NCI-H146 treated with DMSO at 0.1 percent for 48 hours (cell line): ENCODE results near the gene C7orf57.
"Not testable (repeated sequence)": the region's sequence is repeated elsewhere in the genome, so short reads cannot be mapped to it uniquely, and the experiment has no call there.

Source experiments
- DNase-seq: peaks from one replicate; lab custom pipeline; 2025; ENCODE audit not compliant: unreplicated experiment; lab: John Stamatoyannopoulos, UW

Gene C7orf57

GRCh38 chr7:48033922-48034321 lies 1.4 kb upstream of the C7orf57 start:
- no peak for DNase-seq

- DNase-seq = no peak
Observed at GRCh38 chr7:48035967-48036478, 680 bp downstream of the C7orf57 start.

GRCh38 chr7:48038815-48039506 lies 3.6 kb downstream of the C7orf57 start:
- no peak for DNase-seq

- DNase-seq = no peak
Observed at GRCh38 chr7:48040944-48041652, 5.8 kb downstream of the C7orf57 start.

- DNase-seq = no peak
Observed at GRCh38 chr7:48041653-48041970, 6.3 kb downstream of the C7orf57 start.

- no peak for DNase-seq
Observed at GRCh38 chr7:48042216-48042615, 6.9 kb downstream of the C7orf57 start.

- DNase-seq = no peak
Observed at GRCh38 chr7:48042636-48043035, 7.3 kb downstream of the C7orf57 start.

GRCh38 chr7:48045195-48045765 lies 9.9 kb downstream of the C7orf57 start:
- no peak for DNase-seq

- no peak for DNase-seq
Observed at GRCh38 chr7:48046458-48046857, 11.1 kb downstream of the C7orf57 start.

GRCh38 chr7:48048113-48048512 lies 12.8 kb downstream of the C7orf57 start:
- no peak for DNase-seq

GRCh38 chr7:48049850-48050249 lies 14.5 kb downstream of the C7orf57 start:
- DNase-seq = no peak

GRCh38 chr7:48052748-48053147 lies 17.4 kb downstream of the C7orf57 start:
- no peak for DNase-seq

- DNase-seq = no peak
Observed at GRCh38 chr7:48053736-48054135, 18.4 kb downstream of the C7orf57 start.

GRCh38 chr7:48058990-48059389 lies 23.6 kb downstream of the C7orf57 start:
- DNase-seq = no peak

GRCh38 chr7:48059706-48060105 lies 24.4 kb downstream of the C7orf57 start:
- DNase-seq = no peak

- no peak for DNase-seq
Observed at GRCh38 chr7:48063985-48064384, 28.6 kb downstream of the C7orf57 start.

- no peak for DNase-seq
Observed at GRCh38 chr7:48067475-48067874, 32.1 kb downstream of the C7orf57 start.

- DNase-seq = no peak
Observed at GRCh38 chr7:48074204-48074654, 38.9 kb downstream of the C7orf57 start.

GRCh38 chr7:48077423-48077822 lies 42.1 kb downstream of the C7orf57 start:
- DNase-seq = no peak

- no peak for DNase-seq
Observed at GRCh38 chr7:48078470-48078869, 43.1 kb downstream of the C7orf57 start.

- not testable (repeated sequence) for DNase-seq
Observed at GRCh38 chr7:48082378-48082777, 47.0 kb downstream of the C7orf57 start.
